A549 (cell line): ENCODE measurements around the gene IL12B.

Experiments used
- BCL3 ChIP-seq: fragments of >200 bp; sonication (Bioruptor Twin); formaldehyde crosslinking; IDR thresholded peaks from 3 replicates; pipeline ENCODE4 v1.6.1; 2016
- BHLHE40 ChIP-seq: IDR thresholded peaks from 2 replicates; pipeline ENCODE4 v1.6.1; 2012; ENCODE audit warnings: low read depth, low read length, inconsistent platforms
- CBX2 ChIP-seq: fragments of 200-600 bp; sonication (generic); IDR thresholded peaks from 2 replicates; pipeline ENCODE4 v1.6.1; 2016; ENCODE audit warnings: low read depth, mild to moderate bottlenecking, borderline replicate concordance
- CTCF ChIP-seq: fragments of >200 bp; sonication (Bioruptor Twin); formaldehyde crosslinking; IDR thresholded peaks from 3 replicates; pipeline ENCODE4 v1.5.1; 2016
- EP300 ChIP-seq, 2 experiments: fragments of >200 bp; sonication (Bioruptor Twin); formaldehyde crosslinking; IDR thresholded peaks; 2 replicates in 1 of 2; 3 replicates in 1 of 2; pipeline ENCODE4 v1.6.1; 2016 to 2017
- FOSL2 ChIP-seq, 2 experiments: fragments of 450-650 bp in 1 of 2; fragments of >200 bp in 1 of 2; sonication (Bioruptor Twin) in 1 of 2; formaldehyde crosslinking; IDR thresholded peaks; 2 replicates each; pipeline versions ENCODE4 v1.5.0 to v1.6.1; 2016 to 2020; ENCODE audit warnings: mild to moderate bottlenecking in 1 of 2, moderate library complexity in 1 of 2
- KDM1A ChIP-seq: fragments of 200-600 bp; sonication (generic); IDR thresholded peaks from 2 replicates; pipeline ENCODE4 v1.6.1; 2016; ENCODE audit warnings: low read depth, mild to moderate bottlenecking
- MAX ChIP-seq: IDR thresholded peaks from 2 replicates; pipeline ENCODE4 v1.6.1; 2012
- POLR2A ChIP-seq: IDR thresholded peaks from 2 replicates; pipeline ENCODE4 v1.6.1; 2012; ENCODE audit warnings: mild to moderate bottlenecking, low read length
- RAD21 ChIP-seq, 2 experiments: fragments of >200 bp in 1 of 2; sonication (Bioruptor Twin) in 1 of 2; formaldehyde crosslinking in 1 of 2; IDR thresholded peaks in 1 of 2; conservative IDR thresholded peaks in 1 of 2; 2 replicates in 1 of 2; 3 replicates in 1 of 2; pipeline ENCODE4 v1.6.1; 2012 to 2018; ENCODE audit warnings: inconsistent platforms in 1 of 2
- REST ChIP-seq: fragments of 200-600 bp; sonication (generic); IDR thresholded peaks from 2 replicates; pipeline ENCODE4 v1.6.1; 2016; ENCODE audit warnings: antibody characterized with exemption, mild to moderate bottlenecking, moderate library complexity
- RFX5 ChIP-seq: fragments of 450-650 bp; IDR thresholded peaks from 2 replicates; pipeline ENCODE4 v1.7.1; 2014; ENCODE audit warnings: antibody characterized with exemption, mild to moderate bottlenecking, moderate library complexity
- SREBF2 ChIP-seq: fragments of 450-650 bp; IDR thresholded peaks from 2 replicates; pipeline ENCODE4 v1.6.1; 2014; ENCODE audit warnings: mild to moderate bottlenecking, moderate library complexity

GRCh38 chr5:159294921-159295320 lies 35.4 kb downstream of the IL12B start:
- TF ChIP-seq BHLHE40, result no peak
- no peak for TF ChIP-seq CTCF
- TF ChIP-seq EP300 (IDR thresholded peaks at IDR 0.05), result no peak
- no peak for TF ChIP-seq POLR2A
- TF ChIP-seq KDM1A, result no peak
- no peak for TF ChIP-seq SREBF2
- TF ChIP-seq REST, result no peak
- no peak for TF ChIP-seq RAD21 (conservative IDR thresholded peaks at IDR 0.05 in 1 of 2, IDR thresholded peaks at IDR 0.05 in 1 of 2)
- no peak for TF ChIP-seq BCL3
- no peak for TF ChIP-seq MAX
- TF ChIP-seq CBX2, result no peak
- TF ChIP-seq RFX5, result no peak
- no peak for TF ChIP-seq FOSL2 (IDR thresholded peaks at IDR 0.05)
- TF ChIP-seq FOSL2 (CRISPR knock-in tag; IDR thresholded peaks at IDR 0.05), result no peak
